GM10847 (cell line): Measurements from ENCODE around the gene ISCU.

Source experiments
- POLR2A ChIP-seq: IDR thresholded peaks from 2 replicates; pipeline ENCODE4 v1.6.1; 2011; ENCODE audit not compliant: insufficient read length; ENCODE audit errors: extremely low read depth

Gene ISCU

GRCh38 chr12:108575199-108575912, 13.0 kb downstream of the ISCU start:
- no peak for TF ChIP-seq POLR2A

DNA sequence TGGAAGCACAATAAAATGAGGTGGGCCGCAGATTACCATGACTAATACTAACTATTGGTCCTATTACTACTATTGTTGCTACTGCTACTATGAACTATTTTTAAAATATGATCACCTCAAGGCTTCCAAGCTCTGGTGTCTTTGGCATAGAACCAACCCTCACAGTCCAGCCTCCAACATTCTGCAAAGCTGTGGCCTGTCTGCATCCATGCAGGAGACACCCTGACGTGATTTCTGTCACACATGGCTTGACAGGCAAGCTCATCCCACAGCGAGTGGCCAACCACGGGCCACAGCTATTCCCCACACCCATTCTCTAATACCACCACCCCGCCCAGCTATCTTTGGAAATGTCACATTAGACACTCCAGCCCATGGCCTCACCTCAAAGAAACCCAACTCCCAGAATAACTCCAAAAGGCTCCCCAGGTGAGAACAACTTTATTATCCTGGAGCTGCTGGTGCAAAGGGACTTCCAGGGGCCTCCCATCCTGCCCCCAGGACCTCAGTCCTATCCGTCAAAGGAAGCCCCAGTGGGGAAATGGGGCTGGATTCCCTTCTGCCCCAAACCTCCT, 14.4 kb downstream of the ISCU start:
- no peak for TF ChIP-seq POLR2A

- no peak for TF ChIP-seq POLR2A
Observed at GRCh38 chr12:108577458-108577857, 15.1 kb downstream of the ISCU start.

GRCh38 chr12:108578264-108578663, 15.9 kb downstream of the ISCU start:
- TF ChIP-seq POLR2A, result no peak

GRCh38 chr12:108578813-108579212, 16.4 kb downstream of the ISCU start:
- TF ChIP-seq POLR2A, result no peak

DNA sequence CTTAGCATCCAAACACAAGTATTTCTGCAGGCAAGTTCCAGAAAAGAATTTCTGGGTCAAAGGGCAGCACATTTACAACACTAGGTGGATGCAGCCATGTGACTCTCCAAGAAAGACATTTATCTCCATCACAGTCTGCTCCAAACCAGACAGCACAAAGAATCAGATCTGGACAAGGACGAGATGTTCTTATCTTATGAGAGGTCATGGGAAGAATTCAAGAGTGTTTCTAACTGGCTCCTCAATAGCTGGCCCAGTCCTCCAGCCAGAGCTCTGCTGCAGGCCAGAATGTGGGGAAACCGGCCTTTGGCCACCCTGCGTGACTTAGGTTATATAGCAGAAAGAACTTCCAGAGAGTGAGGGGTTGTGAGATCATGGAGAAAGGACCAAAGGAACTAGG, 18.1 kb downstream of the ISCU start:
- TF ChIP-seq POLR2A, result no peak

- no peak for TF ChIP-seq POLR2A
Observed at GRCh38 chr12:108581311-108582227, 19.2 kb downstream of the ISCU start.

GRCh38 chr12:108582509-108582908, 20.1 kb downstream of the ISCU start:
- TF ChIP-seq POLR2A, result no peak

DNA sequence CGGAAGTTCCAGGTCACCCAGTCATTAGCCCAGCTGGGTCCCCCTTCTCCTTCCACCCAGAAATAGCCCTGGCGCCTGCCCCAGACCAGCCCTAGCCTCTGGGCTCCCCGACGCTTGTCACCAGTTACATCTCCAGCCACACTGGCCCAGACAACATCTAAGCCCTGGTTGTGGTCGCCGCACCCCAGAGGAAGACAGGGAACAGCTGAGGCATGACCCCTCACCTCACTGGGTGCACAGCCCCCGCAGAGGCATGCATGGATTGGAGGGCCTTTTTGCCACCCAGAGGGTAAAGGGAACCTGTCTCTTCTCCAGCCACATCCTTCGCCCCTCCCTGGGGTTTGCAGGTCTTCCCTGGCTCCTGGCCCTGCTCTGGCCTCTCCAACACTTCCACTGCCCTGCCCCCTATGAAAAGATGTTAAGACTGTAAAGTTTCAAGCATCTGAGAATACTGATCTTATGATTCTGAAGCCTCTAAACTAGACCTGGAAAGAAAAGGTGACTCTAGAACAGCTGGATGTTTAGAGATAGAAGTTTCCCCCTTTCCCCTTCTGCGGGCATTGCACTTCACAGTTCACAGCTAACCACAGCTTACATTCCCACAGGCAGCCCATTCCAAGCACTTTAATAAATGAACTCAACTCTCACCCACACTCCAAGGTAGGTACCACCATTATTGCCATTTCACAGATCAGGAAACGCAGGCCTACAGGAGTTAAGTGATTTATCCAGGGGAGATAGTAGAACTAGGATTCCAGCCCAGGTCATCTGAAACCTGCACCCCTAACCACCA, 20.8 kb downstream of the ISCU start:
- no peak for TF ChIP-seq POLR2A

GRCh38 chr12:108583991-108584390, 21.6 kb downstream of the ISCU start:
- no peak for TF ChIP-seq POLR2A

GRCh38 chr12:108584456-108585065, 22.2 kb downstream of the ISCU start:
- no peak for TF ChIP-seq POLR2A

GRCh38 chr12:108585864-108586263, 23.5 kb downstream of the ISCU start:
- TF ChIP-seq POLR2A, result no peak

DNA sequence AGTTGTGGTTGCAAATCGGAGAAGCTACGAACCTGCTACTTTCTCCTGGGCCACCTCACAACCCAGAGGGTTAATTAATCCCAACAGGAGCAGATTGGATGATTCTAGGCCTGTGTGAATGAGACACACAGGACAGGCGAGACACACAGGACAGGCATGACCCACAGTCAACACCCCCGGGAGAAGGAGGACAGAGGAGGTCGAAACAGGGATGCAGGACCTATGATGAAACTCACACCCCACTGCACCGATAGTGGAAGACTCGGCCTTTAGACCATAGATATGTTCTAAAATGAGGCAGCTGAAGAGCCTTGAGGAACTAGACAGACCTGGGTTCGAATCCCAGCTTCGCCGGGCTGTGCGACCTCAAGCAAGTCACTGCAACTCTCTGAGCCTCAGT, 23.9 kb downstream of the ISCU start:
- TF ChIP-seq POLR2A, result no peak

- no peak for TF ChIP-seq POLR2A
Observed at GRCh38 chr12:108587826-108588225, 25.4 kb downstream of the ISCU start.
